ENCODE data around the gene ZIC5.
"Not testable (repeated sequence)": the region's sequence is repeated elsewhere in the genome, so short reads cannot be mapped to it uniquely, and the experiment has no call there.

DNA sequence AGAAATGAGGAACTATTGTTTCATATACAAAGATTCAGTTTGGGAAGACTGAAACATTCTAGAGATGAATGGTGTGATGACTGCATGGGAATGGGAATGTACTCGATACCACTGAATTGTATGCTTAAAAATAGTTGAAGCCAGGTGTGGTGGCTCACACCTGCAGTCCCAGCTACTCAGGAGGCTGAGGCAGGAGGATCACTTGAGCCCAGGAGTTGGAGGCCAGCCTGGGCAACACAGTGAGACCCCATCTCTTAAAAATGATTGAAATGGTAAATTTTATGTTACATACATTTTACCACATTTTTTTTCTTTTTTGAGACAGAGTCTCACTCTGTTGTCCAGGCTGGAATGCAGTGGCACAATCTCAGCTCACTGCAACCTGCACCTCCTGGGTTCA is 19.9 kb downstream of the ZIC5 start:
- TF ChIP-seq, protein P1, sequence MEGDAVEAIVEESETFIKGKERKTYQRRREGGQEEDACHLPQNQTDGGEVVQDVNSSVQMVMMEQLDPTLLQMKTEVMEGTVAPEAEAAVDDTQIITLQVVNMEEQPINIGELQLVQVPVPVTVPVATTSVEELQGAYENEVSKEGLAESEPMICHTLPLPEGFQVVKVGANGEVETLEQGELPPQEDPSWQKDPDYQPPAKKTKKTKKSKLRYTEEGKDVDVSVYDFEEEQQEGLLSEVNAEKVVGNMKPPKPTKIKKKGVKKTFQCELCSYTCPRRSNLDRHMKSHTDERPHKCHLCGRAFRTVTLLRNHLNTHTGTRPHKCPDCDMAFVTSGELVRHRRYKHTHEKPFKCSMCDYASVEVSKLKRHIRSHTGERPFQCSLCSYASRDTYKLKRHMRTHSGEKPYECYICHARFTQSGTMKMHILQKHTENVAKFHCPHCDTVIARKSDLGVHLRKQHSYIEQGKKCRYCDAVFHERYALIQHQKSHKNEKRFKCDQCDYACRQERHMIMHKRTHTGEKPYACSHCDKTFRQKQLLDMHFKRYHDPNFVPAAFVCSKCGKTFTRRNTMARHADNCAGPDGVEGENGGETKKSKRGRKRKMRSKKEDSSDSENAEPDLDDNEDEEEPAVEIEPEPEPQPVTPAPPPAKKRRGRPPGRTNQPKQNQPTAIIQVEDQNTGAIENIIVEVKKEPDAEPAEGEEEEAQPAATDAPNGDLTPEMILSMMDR (conservative IDR thresholded peaks at IDR 0.05 in 1 of 2, IDR thresholded peaks at IDR 0.05 in 1 of 2; ENCODE audit: low read depth in 1 of 2, low read length in 2 of 2), result not testable (repeated sequence)
- not testable (repeated sequence) for TF ChIP-seq EZH2 (IDR thresholded peaks at IDR 0.05; ENCODE audit: low read length, missing control alignments)
